K562 (cell line): Measurements from ENCODE around the gene PNISR. TPM values are rescaled to one million over a fixed set of nuclear protein-coding genes. Genes with fewer than 3 reads are reported as not detected.

Experiments used
- ARHGAP35 ChIP-seq: fragments of 450-650 bp; IDR thresholded peaks from 2 replicates; pipeline ENCODE4 v1.6.1; 2018; ENCODE audit not compliant: partially characterized antibody
- ARID4B ChIP-seq: sonication (generic); formaldehyde crosslinking; IDR thresholded peaks from 2 replicates; pipeline ENCODE4 v1.8.0; 2022; ENCODE audit warnings: mild to moderate bottlenecking, missing genetic modification reagents
- ESRRB ChIP-seq: fragments of 250-450 bp; sonication (Bioruptor Pico); IDR thresholded peaks from 2 replicates; pipeline ENCODE4 v1.5.0; 2020; ENCODE audit warnings: mild to moderate bottlenecking, moderate library complexity, borderline replicate concordance
- SIN3B ChIP-seq: fragments of 450-650 bp; IDR thresholded peaks from 2 replicates; pipeline ENCODE4 v1.6.1; 2017; ENCODE audit warnings: low read depth, mild to moderate bottlenecking, moderate library complexity
- TAF1 ChIP-seq: IDR thresholded peaks from 2 replicates; pipeline ENCODE4 v1.6.1; 2011; ENCODE audit warnings: mild to moderate bottlenecking, low read length, moderate library complexity; ENCODE audit not compliant: insufficient read depth, control insufficient read depth, severe bottlenecking; ENCODE audit errors: extremely low read depth
- ZBTB11 ChIP-seq, 3 experiments: fragments of 200-800 bp in 1 of 3; fragments of 250-450 bp in 1 of 3; fragments of 450-650 bp in 1 of 3; sonication (Bioruptor Pico) in 1 of 3; sonication (Bioruptor generic) in 1 of 3; formaldehyde crosslinking in 1 of 3; IDR thresholded peaks; 2 replicates each; pipeline versions ENCODE4 v1.6.1 to v1.8.0; 2016 to 2022; ENCODE audit warnings: mild to moderate bottlenecking in 2 of 3, missing genetic modification characterization in 2 of 3, missing compliant biosample characterization in 1 of 3, moderate library complexity in 1 of 3
- ZNF3 ChIP-seq: fragments of 250-450 bp; sonication (Bioruptor Pico); IDR thresholded peaks from 2 replicates; pipeline ENCODE4 v1.5.0; 2021; ENCODE audit warnings: mild to moderate bottlenecking, moderate library complexity
- ZNF589 ChIP-seq: fragments of 200-800 bp; sonication (Bioruptor generic); IDR thresholded peaks from 2 replicates; pipeline ENCODE4 v1.6.1; 2016; ENCODE audit warnings: low read depth, missing genetic modification characterization, missing compliant biosample characterization
- ZNF785 ChIP-seq: fragments of 250-450 bp; sonication (Bioruptor Pico); IDR thresholded peaks from 2 replicates; pipeline ENCODE4 v1.4.0; 2020; ENCODE audit warnings: mild to moderate bottlenecking
- polyA plus RNA-seq, 8 experiments: library from polyadenylated mRNA; depleted of rRNA in 4 of 8; stranded (reverse) in 5 of 8; unstranded in 3 of 8; fragments of >200 nt; fragmentation: Nextera tagmentation in 2 of 8; fragmentation: Illumina TruSeq in 1 of 8; extraction: Ambion mirVana in 2 of 8; extraction: Trizol in 1 of 8; gene quantifications; 2 replicates each; pipeline versions ENCODE4 v1.2.1 to v1.2.3, GENCODE V29; 2011 to 2014; ENCODE audit warnings: inconsistent platforms in 1 of 8, missing spikeins in 1 of 8
- total RNA-seq, 7 experiments: library from RNA; depleted of rRNA in 6 of 7; stranded (reverse); fragments of >200 nt in 6 of 7; fragmentation: Illumina TruSeq in 2 of 7; extraction: Trizol in 2 of 7; gene quantifications; 2 replicates each; pipeline versions ENCODE4 v1.2.1 to v1.2.3, GENCODE V29; 2011 to 2021; ENCODE audit warnings: low replicate concordance in 1 of 7

PNISR gene
- total and polyA plus RNA-seq, 9 of the 15 experiments (the other 6 are each of a cell fraction or from before 2014, with no cell fraction given) = 97.4 to 206 (median 131) TPM

GRCh38 chr6:99426451-99426757 lies 1.3 kb upstream of the PNISR start (continued):
- TF ChIP-seq TAF1 (no peak), ARID4B (CRISPR knock-in tag) (no peak), ARHGAP35 (no peak), ZNF589 (no peak), ZBTB11 (CRISPR knock-in tag; IDR thresholded peaks at IDR 0.05) (no peak), ZNF785 (no peak), ESRRB (no peak), SIN3B (no peak), ZNF3 (CRISPR knock-in tag) (no peak)
